ENCODE measurements around the gene GPR101. TPM values are rescaled to one million over a fixed set of nuclear protein-coding genes. Genes with fewer than 3 reads are reported as not detected.
"Not testable (repeated sequence)": the region's sequence is repeated elsewhere in the genome, so short reads cannot be mapped to it uniquely, and the experiment has no call there.

The GPR101 gene
- total RNA-seq, 4 donors from 2014 or later = not detected

DNA sequence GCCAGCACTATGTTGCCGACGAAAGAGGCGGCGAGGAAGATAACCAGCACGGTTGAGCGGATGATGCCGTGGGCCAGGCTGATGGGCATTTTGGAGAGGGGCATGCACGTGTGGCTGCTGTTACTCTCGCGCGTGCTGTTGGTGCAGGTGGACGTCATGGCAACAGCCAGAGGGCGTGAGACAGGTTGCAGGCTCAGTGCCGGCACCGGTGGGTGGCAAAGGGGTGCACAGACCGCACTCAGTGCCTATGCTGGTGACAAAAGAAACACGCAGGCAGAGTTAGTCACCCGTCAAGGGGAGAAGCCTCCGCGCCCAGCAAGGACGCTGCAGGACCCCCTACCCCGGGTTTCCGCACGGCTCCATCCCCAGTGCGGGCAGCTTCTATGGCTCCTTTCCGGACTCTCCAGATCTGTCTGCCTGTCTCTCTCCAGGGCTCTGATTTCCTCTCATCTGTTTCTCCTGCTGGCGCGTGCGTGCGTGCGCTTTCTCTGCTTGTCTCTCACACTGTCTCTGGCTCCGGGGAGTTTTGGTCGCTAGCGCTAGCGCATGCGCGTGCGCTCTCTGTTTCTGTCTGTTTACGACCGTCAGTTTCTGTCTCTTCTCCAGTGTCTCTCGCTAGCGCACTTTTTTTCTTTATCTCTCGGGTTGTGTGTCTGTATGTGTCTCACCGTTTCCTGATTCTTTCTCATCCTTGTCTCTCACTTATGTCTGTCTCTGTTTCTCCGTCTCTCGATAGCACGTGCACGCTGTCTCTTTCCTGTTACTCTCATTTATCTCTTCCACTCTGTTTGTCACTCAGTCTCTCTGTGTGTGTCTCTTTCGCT is 2.1 kb downstream of the GPR101 start:
- no peak for TF ChIP-seq POLR2A (IDR thresholded peaks at IDR 0.05)
- TF ChIP-seq, protein P1, sequence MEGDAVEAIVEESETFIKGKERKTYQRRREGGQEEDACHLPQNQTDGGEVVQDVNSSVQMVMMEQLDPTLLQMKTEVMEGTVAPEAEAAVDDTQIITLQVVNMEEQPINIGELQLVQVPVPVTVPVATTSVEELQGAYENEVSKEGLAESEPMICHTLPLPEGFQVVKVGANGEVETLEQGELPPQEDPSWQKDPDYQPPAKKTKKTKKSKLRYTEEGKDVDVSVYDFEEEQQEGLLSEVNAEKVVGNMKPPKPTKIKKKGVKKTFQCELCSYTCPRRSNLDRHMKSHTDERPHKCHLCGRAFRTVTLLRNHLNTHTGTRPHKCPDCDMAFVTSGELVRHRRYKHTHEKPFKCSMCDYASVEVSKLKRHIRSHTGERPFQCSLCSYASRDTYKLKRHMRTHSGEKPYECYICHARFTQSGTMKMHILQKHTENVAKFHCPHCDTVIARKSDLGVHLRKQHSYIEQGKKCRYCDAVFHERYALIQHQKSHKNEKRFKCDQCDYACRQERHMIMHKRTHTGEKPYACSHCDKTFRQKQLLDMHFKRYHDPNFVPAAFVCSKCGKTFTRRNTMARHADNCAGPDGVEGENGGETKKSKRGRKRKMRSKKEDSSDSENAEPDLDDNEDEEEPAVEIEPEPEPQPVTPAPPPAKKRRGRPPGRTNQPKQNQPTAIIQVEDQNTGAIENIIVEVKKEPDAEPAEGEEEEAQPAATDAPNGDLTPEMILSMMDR (IDR thresholded peaks at IDR 0.05) = no peak
- H3K4me3 ChIP-seq (ENCODE audit: low read depth, poor library complexity, severe bottlenecking) = no peak overlapping the region
- 1 to 43% methylated on average over 32 to 49 of the region's 49 CpGs for WGBS, 2 donors
- no peak for DNase-seq (ENCODE audit: low spot score in 2 of 2)
- intact Hi-C loops (cut with DNase I; ENCODE audit: low total_unique reads) = no loop called here

DNA sequence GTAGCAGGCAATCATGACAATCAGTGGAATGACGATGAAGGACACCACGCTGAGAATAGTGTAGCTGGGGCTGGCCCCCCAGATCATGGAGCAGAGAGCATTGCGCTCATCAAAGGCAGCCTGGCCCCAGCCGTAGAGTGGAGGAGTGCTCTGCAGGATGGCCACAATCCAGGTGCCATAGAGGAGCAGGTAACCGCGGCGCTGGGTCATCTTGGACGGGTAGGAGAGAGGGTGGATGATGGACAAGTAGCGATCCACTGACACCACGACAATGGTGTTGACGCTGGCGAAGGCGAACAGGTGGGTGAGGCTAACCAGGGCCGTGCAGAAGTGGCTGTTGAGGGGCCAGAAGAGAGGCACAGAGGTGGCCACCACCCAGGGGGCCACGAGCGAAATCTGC is 2.8 kb downstream of the GPR101 start:
- no peak overlapping the region for H3K4me3 ChIP-seq (ENCODE audit: low read depth, poor library complexity, severe bottlenecking)
- TF ChIP-seq POLR2A (IDR thresholded peaks at IDR 0.05) = no peak
- TF ChIP-seq, protein P1 (IDR thresholded peaks at IDR 0.05) = no peak
- intact Hi-C loops (cut with DNase I; ENCODE audit: low total_unique reads) = no loop called here
- WGBS, 2 donors = 11 to 47% methylated on average over 15 of the region's 16 CpGs
- no peak for DNase-seq (ENCODE audit: low spot score in 2 of 2)

DNA sequence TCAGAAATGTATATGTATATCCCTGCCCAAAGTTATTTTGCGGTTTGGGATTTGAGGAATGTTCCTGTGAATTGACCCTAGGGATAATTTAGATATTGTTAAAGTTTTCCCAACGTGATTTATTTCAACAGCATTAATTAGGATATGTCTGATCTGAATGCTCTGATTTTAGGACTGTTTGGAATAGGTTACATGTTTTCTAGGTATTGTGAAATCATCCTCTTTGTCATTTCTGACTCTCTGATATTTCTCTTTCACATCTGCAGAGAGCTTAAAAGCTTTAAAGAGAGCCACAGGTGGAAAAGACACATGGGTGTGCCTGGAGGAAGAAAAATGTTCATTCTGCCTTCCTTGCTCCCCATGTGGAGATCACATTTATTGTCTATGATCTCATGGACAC is 5.1 kb downstream of the GPR101 start:
- no peak for DNase-seq (ENCODE audit: low spot score in 2 of 2)
- WGBS, 2 donors = 34 to 60% methylated on average over 2 of the region's 2 CpGs
- TF ChIP-seq, protein P1 (IDR thresholded peaks at IDR 0.05) = no peak
- TF ChIP-seq POLR2A (IDR thresholded peaks at IDR 0.05) = no peak
- intact Hi-C loops (cut with DNase I; ENCODE audit: low total_unique reads) = no loop called here
- H3K4me3 ChIP-seq (ENCODE audit: low read depth, poor library complexity, severe bottlenecking) = no peak overlapping the region

DNA sequence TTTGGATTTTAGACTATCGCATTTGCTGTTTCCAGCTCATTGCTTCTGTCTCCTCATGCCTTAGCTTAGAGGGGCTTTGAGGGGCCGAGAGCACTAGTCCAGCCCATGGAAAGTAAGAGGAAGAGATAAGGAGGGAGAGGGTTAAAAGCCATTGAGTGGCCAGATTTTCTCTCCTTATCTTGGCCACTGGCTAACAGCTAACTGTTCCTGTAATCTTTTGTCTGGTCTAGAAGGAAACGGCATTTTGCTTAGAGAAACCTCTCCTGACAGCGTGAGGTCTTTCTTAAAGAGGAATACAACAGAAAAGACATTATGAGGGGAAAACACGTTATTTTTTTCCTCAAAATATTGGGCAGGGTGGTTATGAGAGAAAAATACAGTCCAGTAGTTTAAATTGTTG is 7.9 kb downstream of the GPR101 start:
- TF ChIP-seq, protein P1 (IDR thresholded peaks at IDR 0.05) = no peak
- TF ChIP-seq POLR2A (IDR thresholded peaks at IDR 0.05) = no peak
- no peak for DNase-seq (ENCODE audit: low spot score in 2 of 2)
- 49 to 52% methylated on average over 5 of the region's 5 CpGs for WGBS, 2 donors
- H3K4me3 ChIP-seq (ENCODE audit: low read depth, poor library complexity, severe bottlenecking) = no peak overlapping the region
- intact Hi-C loops (cut with DNase I; ENCODE audit: low total_unique reads) = no loop called here

DNA sequence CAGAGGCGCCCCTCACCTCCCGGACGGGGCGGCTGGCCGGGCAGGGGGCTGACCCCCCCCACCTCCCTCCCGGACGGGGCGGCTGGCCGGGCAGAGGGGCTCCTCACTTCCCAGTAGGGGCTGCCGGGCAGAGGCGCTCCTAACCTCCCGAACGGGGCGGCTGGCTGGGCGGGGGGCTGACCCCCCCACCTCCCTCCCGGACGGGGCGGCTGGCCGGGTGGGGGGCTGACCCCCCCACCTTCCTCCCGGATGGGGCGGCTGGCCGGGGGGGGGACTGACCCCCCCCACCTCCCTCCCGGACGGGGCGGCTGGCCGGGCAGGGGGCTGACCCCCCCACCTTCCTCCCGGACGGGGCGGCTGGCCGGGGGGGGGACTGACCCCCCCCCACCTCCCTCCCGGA is 33.6 kb downstream of the GPR101 start:
- WGBS, 2 donors = no CpG with 5 or more reads among the region's 31 CpGs
- DNase-seq (ENCODE audit: low spot score in 2 of 2); intact Hi-C loops (cut with DNase I; ENCODE audit: low total_unique reads); H3K4me3 ChIP-seq (ENCODE audit: low read depth, poor library complexity, severe bottlenecking): not testable (repeated sequence)

DNA sequence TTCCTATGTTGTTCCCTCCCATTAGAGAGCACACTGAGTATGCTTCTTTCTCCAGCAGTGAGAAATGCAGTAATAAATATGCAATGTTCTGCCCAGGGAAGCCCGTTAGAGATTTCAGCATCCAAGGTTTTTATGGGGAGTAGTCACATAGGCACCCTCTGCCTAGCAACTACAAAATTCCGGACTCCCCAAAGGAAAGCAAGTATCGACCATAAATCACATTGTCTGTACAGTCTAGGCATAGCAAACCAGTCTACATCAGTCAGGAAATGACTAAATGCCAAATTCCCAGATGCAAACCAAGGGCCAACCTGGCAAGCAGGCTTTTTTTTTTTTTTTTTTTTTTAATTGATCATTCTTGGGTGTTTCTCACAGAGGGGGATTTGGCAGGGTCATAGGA is 34.8 kb downstream of the GPR101 start:
- intact Hi-C loops (cut with DNase I; ENCODE audit: low total_unique reads) = no loop called here
- no peak overlapping the region for H3K4me3 ChIP-seq (ENCODE audit: low read depth, poor library complexity, severe bottlenecking)
- 52 to 59% methylated on average over 3 of the region's 3 CpGs for WGBS, 2 donors
- TF ChIP-seq POLR2A (IDR thresholded peaks at IDR 0.05) = no peak
- TF ChIP-seq, protein P1 (IDR thresholded peaks at IDR 0.05) = no peak
- no peak for DNase-seq (ENCODE audit: low spot score in 2 of 2)

Other genes with a start within 250 kb of the GPR101 start
- 100 to 1,000 TPM; 181 to 343 (median 223) TPM for gene RBMX, start 153.3 kb downstream of the GPR101 start, total RNA-seq